Stimulated activated CD8-positive, alpha-beta memory T cell treated with anti-CD3 and anti-CD28 coated beads, Interleukin-7, amount 100 ng/mL, for 24 hours (primary cell): ENCODE measurements around the gene INTS6.

Experiments
- DNase-seq: peaks from one replicate; pipeline ENCODE4 v3.0.0-alpha.2; 2020; ENCODE audit warnings: low read depth

Gene INTS6

GRCh38 chr13:51342706-51343105 lies 110.1 kb downstream of the INTS6 start:
- no peak for DNase-seq

- no peak for DNase-seq
These were observed 111.0 kb downstream of the INTS6 start for GRCh38 chr13:51341791-51342190.

GRCh38 chr13:51341232-51341631 lies 111.6 kb downstream of the INTS6 start:
- no peak for DNase-seq

GRCh38 chr13:51339952-51340732 lies 112.7 kb downstream of the INTS6 start:
- DNase-seq = no peak

GRCh38 chr13:51339354-51339753 lies 113.5 kb downstream of the INTS6 start, which contains the start of gene SERPINE3:
Gene SERPINE3 (plus strand): TSS chr13:51339691. CDS start chr13:51341092, 1,401 bp downstream.
- DNase-seq = no peak

- no peak for DNase-seq
These were observed 116.1 kb downstream of the INTS6 start for GRCh38 chr13:51336746-51337145.

GRCh38 chr13:51333826-51334225 lies 119.0 kb downstream of the INTS6 start:
- DNase-seq = no peak

- DNase-seq = no peak
These were observed 119.4 kb downstream of the INTS6 start for GRCh38 chr13:51333421-51333820.

- no peak for DNase-seq
These were observed 120.1 kb downstream of the INTS6 start for GRCh38 chr13:51332566-51333361.

GRCh38 chr13:51331354-51331861 lies 121.4 kb downstream of the INTS6 start:
- no peak for DNase-seq

- DNase-seq = no peak
These were observed 122.0 kb downstream of the INTS6 start for GRCh38 chr13:51330791-51331190.

- no peak for DNase-seq
These were observed 123.2 kb downstream of the INTS6 start for GRCh38 chr13:51329606-51330005.

- DNase-seq = no peak
These were observed 124.3 kb downstream of the INTS6 start for GRCh38 chr13:51328488-51328887.

GRCh38 chr13:51327961-51328360 lies 124.9 kb downstream of the INTS6 start:
- no peak for DNase-seq

GRCh38 chr13:51326777-51327176 lies 126.1 kb downstream of the INTS6 start:
- DNase-seq = no peak

- DNase-seq = no peak
These were observed 127.0 kb downstream of the INTS6 start for GRCh38 chr13:51325837-51326236.

- DNase-seq = no peak
These were observed 128.0 kb downstream of the INTS6 start for GRCh38 chr13:51324714-51325420.

GRCh38 chr13:51323824-51324511 lies 128.9 kb downstream of the INTS6 start:
- DNase-seq = no peak

GRCh38 chr13:51322826-51323225 lies 130.0 kb downstream of the INTS6 start:
- DNase-seq = no peak

GRCh38 chr13:51321836-51322235 lies 131.0 kb downstream of the INTS6 start:
- no peak for DNase-seq

- DNase-seq = no peak
These were observed 134.0 kb downstream of the INTS6 start for GRCh38 chr13:51318876-51319275.

GRCh38 chr13:51318015-51318414 lies 134.8 kb downstream of the INTS6 start:
- no peak for DNase-seq
